BLaER1 treated with 17β-estradiol and CSF1 and Interleukin-3, amounts not matched to agents 10 nM and 100 nM (cell line): Measurements from ENCODE around the gene SMOC2.

Experiments used
- H3K27ac ChIP-seq, 11 experiments: shearing (Covaris generic); formaldehyde crosslinking; 2 replicates each; pipeline ENCODE4 v1.8.1; 2022
- H3K27me3 ChIP-seq, 11 experiments: shearing (Covaris generic); formaldehyde crosslinking; 2 replicates each; pipeline ENCODE4 v1.8.1; 2022
- H3K36me3 ChIP-seq, 11 experiments: shearing (Covaris generic); formaldehyde crosslinking; 2 replicates each; pipeline ENCODE4 v1.8.1; 2022
- H3K4me1 ChIP-seq, 10 experiments: shearing (Covaris generic); formaldehyde crosslinking; 2 replicates each; pipeline ENCODE4 v1.8.1; 2022
- H3K4me2 ChIP-seq, 11 experiments: shearing (Covaris generic); formaldehyde crosslinking; 2 replicates each; pipeline ENCODE4 v1.8.1; 2022
- H3K4me3 ChIP-seq, 10 experiments: shearing (Covaris generic); formaldehyde crosslinking; 2 replicates each; pipeline ENCODE4 v1.8.1; 2022
- H3K9ac ChIP-seq, 11 experiments: shearing (Covaris generic); formaldehyde crosslinking; 2 replicates each; pipeline ENCODE4 v1.8.1; 2022
- H3K9me3 ChIP-seq, 11 experiments: shearing (Covaris generic); formaldehyde crosslinking; replicated peaks in 1 of 11; 2 replicates each; pipeline ENCODE4 v1.8.1; 2022
- H4K20me1 ChIP-seq, 11 experiments: shearing (Covaris generic); formaldehyde crosslinking; 2 replicates each; pipeline ENCODE4 v1.8.1; 2022
- Cebpa-rat ChIP-seq, 11 experiments: shearing (Covaris generic); IDR thresholded peaks; 2 replicates each; pipeline ENCODE4 v1.8.1; 2022

Gene SMOC2

DNA sequence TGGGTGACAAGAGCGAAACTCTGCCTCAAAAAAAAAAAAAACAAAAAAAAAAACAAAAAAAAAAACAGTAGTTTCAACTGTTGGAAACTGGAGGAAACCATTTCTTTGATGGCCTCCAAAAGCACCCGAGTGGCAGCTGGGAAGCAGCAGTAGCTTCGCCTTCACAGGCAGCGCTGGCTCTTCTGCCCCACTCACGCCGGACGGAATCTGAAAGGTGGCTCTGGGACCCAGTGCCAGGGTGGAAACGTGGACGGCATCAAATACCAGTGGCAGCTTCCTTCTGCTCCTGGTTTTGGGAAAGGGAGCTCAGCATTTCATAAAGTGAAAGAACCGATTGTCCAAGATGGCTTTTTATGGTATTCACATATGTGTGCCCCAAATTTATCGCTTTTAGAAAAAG lies 159.4 kb downstream of the SMOC2 start:
- H4K20me1 ChIP-seq = no peaks in the 10 kb centered on the region
- no peak for TF ChIP-seq Cebpa-rat (IDR thresholded peaks at IDR 0.05)
- no peaks in the 10 kb centered on the region for H3K36me3 ChIP-seq
- no peaks in the 10 kb centered on the region for H3K27me3 ChIP-seq
- H3K9ac ChIP-seq = no peak overlapping the region
- no peak overlapping the region for H3K4me3 ChIP-seq
- H3K4me1 ChIP-seq = peaks cover 0 to 25% (median 10%) of the 10 kb centered on the region in 10 experiments; a peak in 11 of 20 replicates
- peaks cover 0 to 6% (median 3%) of the 10 kb centered on the region in 11 experiments; a peak in 4 of 22 replicates for H3K9me3 ChIP-seq
- H3K4me2 ChIP-seq = no peak overlapping the region
- no peak overlapping the region for H3K27ac ChIP-seq

DNA sequence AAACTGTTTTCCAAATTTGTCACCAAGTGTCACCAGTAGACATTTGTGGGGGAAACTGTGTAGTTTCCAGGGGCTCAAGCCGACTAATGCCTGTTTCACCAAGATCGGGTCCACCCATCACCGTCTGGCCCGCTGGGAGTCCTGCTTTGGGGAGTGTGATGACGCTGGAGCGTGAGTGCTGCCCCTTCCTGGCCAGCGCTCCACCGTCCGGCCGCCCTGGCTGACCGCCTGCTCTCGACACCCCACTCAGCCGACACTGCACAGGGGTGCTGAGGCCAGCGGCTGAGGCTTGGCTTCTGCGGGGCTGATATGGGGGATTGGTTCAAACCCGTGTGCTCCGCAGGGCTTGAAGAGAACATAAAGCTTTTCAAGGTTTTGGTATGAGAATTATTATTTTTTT lies 160.1 kb downstream of the SMOC2 start:
- Histone ChIP-seq H3K27me3 (no peaks in the 10 kb centered on the region), H3K9ac (no peak overlapping the region), H3K4me2 (no peak overlapping the region), H3K9me3 (peaks cover 0 to 6% (median 3%) of the 10 kb centered on the region in 11 experiments; a peak in 3 of 22 replicates), H3K4me1 (peaks cover 0 to 33% (median 17%) of the 10 kb centered on the region in 10 experiments; a peak in 17 of 20 replicates), H3K36me3 (no peaks in the 10 kb centered on the region), H4K20me1 (no peaks in the 10 kb centered on the region), H3K27ac (no peak overlapping the region), H3K4me3 (no peak overlapping the region)
- TF ChIP-seq Cebpa-rat (IDR thresholded peaks at IDR 0.05) = no peak

DNA sequence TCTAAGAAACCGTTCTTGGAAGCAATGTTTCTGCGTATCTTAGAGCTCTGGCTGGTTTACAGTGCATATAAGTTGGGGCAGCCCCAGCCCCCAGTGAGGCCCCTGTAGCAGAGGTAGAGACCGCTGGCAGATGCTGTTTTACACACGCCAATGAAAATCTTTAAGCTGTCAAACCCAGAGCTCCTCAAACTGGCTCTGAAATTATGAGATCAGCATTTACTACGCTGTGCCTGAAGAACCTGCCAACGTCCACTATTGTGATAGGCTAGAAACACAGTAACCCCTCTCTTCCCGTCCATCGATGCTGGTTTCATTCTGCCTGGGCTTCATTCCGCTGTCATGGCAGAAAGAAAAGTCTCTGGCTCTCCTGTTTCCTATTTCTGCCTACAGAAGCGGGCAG lies 160.6 kb downstream of the SMOC2 start:
- no peak for TF ChIP-seq Cebpa-rat (IDR thresholded peaks at IDR 0.05)
- Histone ChIP-seq H3K4me3 (no peak overlapping the region), H3K27me3 (no peaks in the 10 kb centered on the region), H3K4me1 (peaks cover 0 to 37% (median 21%) of the 10 kb centered on the region in 10 experiments; a peak in 17 of 20 replicates), H3K9me3 (peaks cover 0 to 6% (median 3%) of the 10 kb centered on the region in 11 experiments; a peak in 3 of 22 replicates), H3K27ac (no peak overlapping the region), H3K9ac (no peak overlapping the region), H3K4me2 (no peak overlapping the region), H4K20me1 (no peaks in the 10 kb centered on the region), H3K36me3 (no peaks in the 10 kb centered on the region)

DNA sequence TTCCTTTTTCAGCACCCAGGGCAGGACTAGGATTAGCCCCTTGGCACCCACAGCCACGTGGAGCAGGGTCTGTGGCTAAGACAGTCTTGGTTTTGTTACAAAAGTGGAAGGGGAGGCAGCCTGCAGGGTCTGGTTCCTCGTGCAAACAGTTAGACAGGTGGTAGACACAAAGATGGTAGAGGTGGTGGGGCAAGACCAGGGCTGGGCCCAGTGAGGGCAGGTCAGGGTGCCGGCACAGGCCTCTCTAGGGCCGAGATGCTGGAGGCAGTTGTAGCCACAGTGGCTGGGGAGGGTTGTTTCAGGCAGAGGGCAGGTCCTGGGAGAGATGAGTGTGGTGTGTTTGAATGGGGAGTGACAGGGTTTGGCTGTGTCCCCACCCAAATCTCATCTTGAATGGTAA lies 161.6 kb downstream of the SMOC2 start:
- Histone ChIP-seq H3K27ac (no peak overlapping the region), H3K9me3 (peaks cover 0 to 6% (median 3%) of the 10 kb centered on the region in 11 experiments; a peak in 3 of 22 replicates), H3K9ac (no peak overlapping the region), H3K27me3 (no peaks in the 10 kb centered on the region), H3K4me3 (no peak overlapping the region), H3K4me1 (peaks cover 8 to 47% (median 32%) of the 10 kb centered on the region in 10 experiments), H3K36me3 (no peaks in the 10 kb centered on the region), H4K20me1 (no peaks in the 10 kb centered on the region), H3K4me2 (peak overlapping the region in 4 of 11 experiments; percentile 10 to 34 (median 18); a peak in 3 of 22 replicates)
- TF ChIP-seq Cebpa-rat (IDR thresholded peaks at IDR 0.05) = no peak

DNA sequence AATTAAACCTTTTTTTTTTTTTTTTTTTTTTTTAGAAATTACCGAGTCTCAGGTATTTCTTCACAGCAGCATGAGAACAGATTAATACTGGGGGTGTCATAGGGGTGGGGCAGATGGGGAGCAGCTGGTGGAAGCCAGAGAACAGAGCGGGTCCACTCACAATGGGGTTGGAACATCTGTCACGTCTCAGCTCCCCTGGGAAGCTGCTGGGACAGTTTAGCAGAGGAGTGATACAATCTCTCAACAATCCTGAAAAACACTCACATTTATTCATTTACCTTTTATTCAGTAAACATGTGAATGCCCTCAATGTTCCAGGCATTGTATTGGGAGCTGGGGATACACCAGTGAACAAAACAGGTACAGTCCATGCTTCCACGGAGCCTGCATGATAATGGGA lies 162.2 kb downstream of the SMOC2 start:
- Histone ChIP-seq H4K20me1 (no peaks in the 10 kb centered on the region), H3K4me3 (no peak overlapping the region), H3K4me1 (peaks cover 13 to 54% (median 38%) of the 10 kb centered on the region in 10 experiments), H3K27me3 (no peaks in the 10 kb centered on the region), H3K4me2 (peak overlapping the region in 4 of 11 experiments; percentile 10 to 34 (median 22); a peak in 5 of 22 replicates), H3K9ac (no peak overlapping the region), H3K9me3 (peaks cover 0 to 6% (median 3%) of the 10 kb centered on the region in 11 experiments; a peak in 3 of 22 replicates), H3K36me3 (no peaks in the 10 kb centered on the region), H3K27ac (no peak overlapping the region)
- TF ChIP-seq Cebpa-rat (IDR thresholded peaks at IDR 0.05) = no peak

DNA sequence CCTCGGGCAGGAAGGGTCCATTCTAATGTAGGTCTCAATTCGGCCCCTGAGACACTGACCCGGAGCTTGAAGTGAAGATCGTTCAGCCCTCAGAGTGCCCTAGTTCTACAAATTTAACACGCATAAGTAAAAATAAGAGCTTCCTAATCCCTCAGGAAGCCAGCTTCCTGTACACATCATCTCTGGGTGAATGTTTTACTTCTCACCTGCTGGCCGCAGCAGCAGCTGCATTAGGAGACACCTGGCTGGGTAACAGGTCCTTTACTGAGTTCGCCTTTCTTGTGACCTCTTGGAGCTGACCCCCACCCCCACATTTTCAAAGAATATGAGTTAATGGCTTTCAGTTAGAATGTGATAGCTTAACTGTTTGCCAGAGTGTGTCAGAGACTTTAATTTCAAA lies 165.0 kb downstream of the SMOC2 start:
- no peak for TF ChIP-seq Cebpa-rat (IDR thresholded peaks at IDR 0.05)
- Histone ChIP-seq H3K4me1 (peaks cover 13 to 81% (median 65%) of the 10 kb centered on the region in 10 experiments), H3K27me3 (no peaks in the 10 kb centered on the region), H3K9me3 (peaks cover 0 to 6% (median 3%) of the 10 kb centered on the region in 11 experiments; a peak in 3 of 22 replicates), H3K4me3 (no peak overlapping the region), H3K27ac (no peak overlapping the region), H3K36me3 (no peaks in the 10 kb centered on the region), H3K4me2 (peak overlapping the region in 10 of 11 experiments; percentile 20 to 79 (median 74); a peak in 19 of 22 replicates), H3K9ac (no peak overlapping the region), H4K20me1 (no peaks in the 10 kb centered on the region)

DNA sequence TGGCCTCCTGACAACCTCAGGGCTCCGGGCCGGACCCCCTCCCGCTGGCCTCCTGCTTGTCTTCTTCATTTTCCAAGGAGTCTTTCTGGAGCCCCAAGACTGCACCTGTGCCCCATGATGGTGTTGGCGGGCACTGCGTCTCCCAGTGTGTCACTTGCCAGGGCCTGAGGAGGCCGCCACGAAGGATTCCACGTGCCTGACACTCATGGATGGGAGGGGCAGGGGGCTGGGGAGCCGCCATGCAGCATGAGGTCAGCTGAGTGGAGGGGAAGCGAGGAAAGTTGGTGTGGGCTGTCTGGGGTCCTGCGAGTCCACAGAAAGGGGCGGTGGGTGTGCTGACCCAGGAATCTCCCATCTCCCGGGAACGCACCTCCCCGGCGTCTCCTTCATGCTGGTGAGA lies 165.7 kb downstream of the SMOC2 start:
- H3K4me1 ChIP-seq = peaks cover 13 to 85% (median 67%) of the 10 kb centered on the region in 10 experiments
- no peaks in the 10 kb centered on the region for H3K27me3 ChIP-seq
- peak overlapping the region in 4 of 11 experiments; percentile 16 to 52 (median 34); a peak in 6 of 22 replicates for H3K27ac ChIP-seq
- no peak overlapping the region for H3K9ac ChIP-seq
- no peaks in the 10 kb centered on the region for H3K36me3 ChIP-seq
- no peaks in the 10 kb centered on the region for H4K20me1 ChIP-seq
- no peak for TF ChIP-seq Cebpa-rat (IDR thresholded peaks at IDR 0.05)
- peaks cover 0 to 6% (median 3%) of the 10 kb centered on the region in 11 experiments; a peak in 3 of 22 replicates for H3K9me3 ChIP-seq
- peak overlapping the region in 10 of 11 experiments; percentile 50 to 79 (median 74); a peak in 18 of 22 replicates for H3K4me2 ChIP-seq
- H3K4me3 ChIP-seq = no peak overlapping the region

DNA sequence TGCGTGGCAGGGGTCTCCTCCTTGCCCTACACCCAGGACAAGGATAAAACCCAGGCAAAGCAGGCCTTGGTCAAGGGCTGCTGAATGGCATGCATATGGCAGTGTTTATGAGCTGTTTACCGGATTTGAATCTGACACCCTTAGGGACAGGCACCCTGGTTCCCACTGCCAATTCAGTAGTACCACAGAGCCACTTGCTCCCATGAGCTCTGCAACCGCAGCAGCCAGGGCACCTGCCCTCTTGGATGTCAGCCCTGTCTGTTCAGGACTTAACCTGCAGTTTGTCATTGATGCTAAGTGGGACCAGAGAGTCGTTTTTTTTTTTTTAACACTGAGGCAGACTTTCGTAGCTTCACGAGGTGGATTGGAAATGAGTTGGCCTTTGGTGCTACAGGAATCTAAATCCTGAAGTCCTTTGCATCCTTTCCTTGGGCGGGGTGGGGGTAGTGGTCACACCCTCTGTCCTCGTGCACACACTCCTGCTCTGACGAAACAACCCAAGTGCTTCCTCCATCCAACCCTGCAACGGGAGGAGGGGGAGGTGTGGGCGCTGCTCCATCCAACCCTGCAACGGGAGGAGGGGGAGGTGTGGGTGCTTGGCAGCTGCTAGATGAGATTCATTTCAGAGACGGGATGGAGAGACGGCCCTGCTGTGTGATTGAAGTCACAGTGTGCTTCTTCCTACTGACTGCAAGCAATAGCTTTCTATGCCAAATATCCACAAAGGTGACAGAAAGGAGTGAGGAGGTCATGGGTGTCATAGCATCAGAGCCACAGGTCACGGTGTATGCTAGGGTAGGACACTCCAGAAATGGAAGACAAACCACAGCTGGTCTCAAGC lies 166.5 kb downstream of the SMOC2 start:
- H3K27ac ChIP-seq = peak overlapping the region in 6 of 11 experiments; percentile 36 to 62 (median 53); a peak in 10 of 22 replicates
- peak overlapping the region in 1 of 10 experiments; percentile 17; a peak in 1 of 20 replicates for H3K4me3 ChIP-seq
- H3K9me3 ChIP-seq = peaks cover under 1 to 8% (median 4%) of the 10 kb centered on the region in 11 experiments; a peak in 13 of 22 replicates
- H3K4me1 ChIP-seq = peaks cover 13 to 79% (median 65%) of the 10 kb centered on the region in 10 experiments
- peak overlapping the region; percentile 50 to 79 (median 73) for H3K4me2 ChIP-seq
- no peaks in the 10 kb centered on the region for H3K27me3 ChIP-seq
- peak overlapping the region in 7 of 11 experiments; percentile 5 to 53 (median 40); a peak in 7 of 22 replicates for H3K9ac ChIP-seq
- H3K36me3 ChIP-seq = no peaks in the 10 kb centered on the region
- TF ChIP-seq Cebpa-rat (IDR thresholded peaks at IDR 0.05) = 0 out of 22 replicates have a peak, but pooled peaks of 1 of the 11 experiments have one; percentile 5
- H4K20me1 ChIP-seq = no peaks in the 10 kb centered on the region

DNA sequence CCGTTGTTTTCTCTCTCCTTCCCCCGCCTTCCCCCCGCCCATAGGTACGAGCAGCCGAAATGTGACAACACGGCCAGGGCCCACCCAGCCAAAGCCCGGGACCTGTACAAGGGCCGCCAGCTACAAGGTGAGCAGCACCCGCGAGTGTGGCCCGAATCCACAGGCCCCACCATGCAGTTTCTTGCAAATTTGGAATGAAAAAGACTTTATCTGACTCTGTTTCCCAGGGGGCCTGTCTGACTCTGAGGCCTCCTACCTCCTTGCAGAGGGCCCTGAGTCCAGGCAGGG lies 167.1 kb downstream of the SMOC2 start:
- H3K4me3 ChIP-seq = peak overlapping the region in 1 of 10 experiments; percentile 17; a peak in 1 of 20 replicates
- H3K27ac ChIP-seq = peak overlapping the region in 6 of 11 experiments; percentile 36 to 62 (median 53); a peak in 10 of 22 replicates
- H3K9ac ChIP-seq = peak overlapping the region in 7 of 11 experiments; percentile 5 to 53 (median 40); a peak in 7 of 22 replicates
- H3K9me3 ChIP-seq = peaks cover 6 to 12% (median 10%) of the 10 kb centered on the region in 11 experiments; a peak in 21 of 22 replicates
- peaks cover 13 to 74% (median 61%) of the 10 kb centered on the region in 10 experiments for H3K4me1 ChIP-seq
- no peaks in the 10 kb centered on the region for H3K27me3 ChIP-seq
- peak overlapping the region; percentile 50 to 79 (median 73); a peak in 20 of 22 replicates for H3K4me2 ChIP-seq
- no peak for TF ChIP-seq Cebpa-rat (IDR thresholded peaks at IDR 0.05)
- H3K36me3 ChIP-seq = no peaks in the 10 kb centered on the region
- no peaks in the 10 kb centered on the region for H4K20me1 ChIP-seq
